ENCODE data around the gene CACNA1S.

GRCh38 chr1:201011616-201012015 is 100.6 kb downstream of the CACNA1S start:
- peak; percentile 97 for TF ChIP-seq RCOR1 (IDR thresholded peaks at IDR 0.05; ENCODE audit: low read length)
- TF ChIP-seq TEAD4 (IDR thresholded peaks at IDR 0.05; ENCODE audit: borderline replicate concordance, insufficient read depth) = no peak

Data from SK-N-SH (cell line).